ENCODE data around the gene LTBP3. TPM values are rescaled to one million over a fixed set of nuclear protein-coding genes. Genes with fewer than 3 reads are reported as not detected.

LTBP3 gene
- total and polyA plus RNA-seq, 2 of the 13 experiments (the other 11 are each of a cell fraction or from before 2014, with no cell fraction given): 12.2 to 68.1 TPM

DNA sequence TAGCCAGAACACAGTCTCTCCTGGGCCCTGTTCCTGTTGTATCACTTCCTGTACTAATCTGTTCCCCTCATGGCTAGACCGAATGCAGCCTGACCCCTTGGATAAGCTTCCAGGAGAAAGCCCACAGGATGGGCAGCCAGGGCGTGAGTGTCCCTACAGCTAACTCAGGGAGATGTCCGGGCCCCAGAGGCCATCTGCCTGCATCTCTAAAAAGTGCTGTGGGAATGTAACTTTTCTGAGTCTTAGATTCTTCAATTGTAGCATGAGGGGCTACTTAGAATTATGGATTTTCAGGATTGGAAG lies 67.0 kb downstream of the LTBP3 start:
- no peak overlapping the region for H2AFZ ChIP-seq (ENCODE audit: low read length)
- no peaks in the 10 kb centered on the region for H3K9me3 ChIP-seq (ENCODE audit: low read length)
- DNase-seq (ENCODE audit: low spot score): no peak
- in situ Hi-C loops (cut with HindIII; ENCODE audit: extremely low pct_ligation_motif_present, low pct_unique_long_range_greater_than_20kb): no loop called here
- H3K36me3 ChIP-seq (replicated peaks in 1 of 2; ENCODE audit: control insufficient read depth in 1 of 2, insufficient read depth in 2 of 2, low read length in 2 of 2): no peaks in the 10 kb centered on the region
- H3K4me3 ChIP-seq (replicated peaks in 1 of 3; ENCODE audit: insufficient read depth in 1 of 3, low read depth in 2 of 3, low read length in 3 of 3): peak overlapping the region in 1 of 3 experiments; percentile 55; a peak in 1 of 6 replicates
- H3K27ac ChIP-seq (ENCODE audit: extremely low read length, insufficient read depth, low read length): peak overlapping the region; percentile 6
- H3K9ac ChIP-seq (ENCODE audit: insufficient read depth, low read depth, low read length): peak overlapping the region; percentile 36; the same call in 1 of the 2 replicates
- 60% methylated on average over 1 of the region's 3 CpGs for WGBS (ENCODE audit: low lambda C conversion rate)
- BruUV-seq (replicated peaks): no TSS peak
- no peaks in the 10 kb centered on the region for H4K20me1 ChIP-seq (ENCODE audit: insufficient read depth, low read length)
- CTCF ChIA-PET (ENCODE audit: low intra/inter-chr PET ratio, low total read pairs): no interaction called here
- POLR2A ChIA-PET: interaction anchor here (1.2 to 27.3 kb wide), 9 partner anchors 12 to 157 kb away, joined by 3 to 1590 read pairs (median 13); partner anchors contain the start of genes DPF2, MALAT1 and NEAT1
- peak overlapping the region; percentile 86 for H3K4me2 ChIP-seq (ENCODE audit: low read depth, low read length)
- H3K4me1 ChIP-seq (ENCODE audit: insufficient read depth, low read length): peaks cover 92% of the 10 kb centered on the region
- intact Hi-C loops (cut with micrococcal nuclease; ENCODE audit: unreplicated experiment): no loop called here
- no peaks in the 10 kb centered on the region for H3K27me3 ChIP-seq (ENCODE audit: control insufficient read depth in 1 of 2, insufficient read depth in 2 of 2, low read length in 2 of 2)
- no peak for ATAC-seq
- peaks cover 2% of the 10 kb centered on the region for H3K79me2 ChIP-seq (ENCODE audit: insufficient read depth, low read length)
- no peak for FAIRE-seq
- TF ChIP-seq, protein P1, sequence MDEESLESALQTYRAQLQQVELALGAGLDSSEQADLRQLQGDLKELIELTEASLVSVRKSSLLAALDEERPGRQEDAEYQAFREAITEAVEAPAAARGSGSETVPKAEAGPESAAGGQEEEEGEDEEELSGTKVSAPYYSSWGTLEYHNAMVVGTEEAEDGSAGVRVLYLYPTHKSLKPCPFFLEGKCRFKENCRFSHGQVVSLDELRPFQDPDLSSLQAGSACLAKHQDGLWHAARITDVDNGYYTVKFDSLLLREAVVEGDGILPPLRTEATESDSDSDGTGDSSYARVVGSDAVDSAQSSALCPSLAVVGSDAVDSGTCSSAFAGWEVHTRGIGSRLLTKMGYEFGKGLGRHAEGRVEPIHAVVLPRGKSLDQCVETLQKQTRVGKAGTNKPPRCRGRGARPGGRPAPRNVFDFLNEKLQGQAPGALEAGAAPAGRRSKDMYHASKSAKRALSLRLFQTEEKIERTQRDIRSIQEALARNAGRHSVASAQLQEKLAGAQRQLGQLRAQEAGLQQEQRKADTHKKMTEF (CRISPR knock-in tag; IDR thresholded peaks at IDR 0.05): no peak
- TF ChIP-seq SMARCC2 (IDR thresholded peaks at IDR 0.05) (no peak), HNRNPK (IDR thresholded peaks at IDR 0.05; ENCODE audit: low read depth, low read length, poor library complexity, severe bottlenecking) (no peak), PHF8 (CRISPR knock-in tag; IDR thresholded peaks at IDR 0.05) (no peak), MED8 (CRISPR knock-in tag; IDR thresholded peaks at IDR 0.05; ENCODE audit: insufficient replicate concordance) (no peak), ZNF839 (CRISPR knock-in tag; IDR thresholded peaks at IDR 0.05; ENCODE audit: borderline replicate concordance) (no peak), EED (CRISPR knock-in tag; IDR thresholded peaks at IDR 0.05) (no peak), ZNF274 (CRISPR knock-in tag; IDR thresholded peaks at IDR 0.05) (0 out of 2 replicates have a peak, but pooled peaks have one; percentile 3), GATAD2A (CRISPR knock-in tag; IDR thresholded peaks at IDR 0.05) (no peak), KLF16 (CRISPR knock-in tag; IDR thresholded peaks at IDR 0.05) (0 out of 4 replicates have a peak, but pooled peaks of 1 of the 2 experiments have one; percentile 2), ZNF337 (CRISPR knock-in tag; IDR thresholded peaks at IDR 0.05; ENCODE audit: borderline replicate concordance, low read depth) (0 out of 2 replicates have a peak, but pooled peaks have one; percentile 28), ZNF883 (CRISPR knock-in tag; IDR thresholded peaks at IDR 0.05; ENCODE audit: not compliant biosample characterization) (no peak), ZNF589 (CRISPR knock-in tag; conservative IDR thresholded peaks at IDR 0.05) (no peak), ZIK1 (CRISPR knock-in tag; IDR thresholded peaks at IDR 0.05; ENCODE audit: borderline replicate concordance, low read depth) (no peak), KAT2B (IDR thresholded peaks at IDR 0.05; ENCODE audit: borderline replicate concordance, low read depth, low read length) (no peak), SNAPC2 (CRISPR knock-in tag; IDR thresholded peaks at IDR 0.05) (no peak), ZNF430 (CRISPR knock-in tag; IDR thresholded peaks at IDR 0.05) (no peak)
- TF ChIP-seq, protein P2, sequence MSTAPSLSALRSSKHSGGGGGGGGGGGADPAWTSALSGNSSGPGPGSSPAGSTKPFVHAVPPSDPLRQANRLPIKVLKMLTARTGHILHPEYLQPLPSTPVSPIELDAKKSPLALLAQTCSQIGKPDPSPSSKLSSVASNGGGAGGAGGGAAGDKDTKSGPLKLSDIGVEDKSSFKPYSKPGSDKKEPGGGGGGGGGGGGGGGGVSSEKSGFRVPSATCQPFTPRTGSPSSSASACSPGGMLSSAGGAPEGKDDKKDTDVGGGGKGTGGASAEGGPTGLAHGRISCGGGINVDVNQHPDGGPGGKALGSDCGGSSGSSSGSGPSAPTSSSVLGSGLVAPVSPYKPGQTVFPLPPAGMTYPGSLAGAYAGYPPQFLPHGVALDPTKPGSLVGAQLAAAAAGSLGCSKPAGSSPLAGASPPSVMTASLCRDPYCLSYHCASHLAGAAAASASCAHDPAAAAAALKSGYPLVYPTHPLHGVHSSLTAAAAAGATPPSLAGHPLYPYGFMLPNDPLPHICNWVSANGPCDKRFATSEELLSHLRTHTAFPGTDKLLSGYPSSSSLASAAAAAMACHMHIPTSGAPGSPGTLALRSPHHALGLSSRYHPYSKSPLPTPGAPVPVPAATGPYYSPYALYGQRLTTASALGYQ (CRISPR knock-in tag; IDR thresholded peaks at IDR 0.05): no peak
- TF ChIP-seq, protein P3, sequence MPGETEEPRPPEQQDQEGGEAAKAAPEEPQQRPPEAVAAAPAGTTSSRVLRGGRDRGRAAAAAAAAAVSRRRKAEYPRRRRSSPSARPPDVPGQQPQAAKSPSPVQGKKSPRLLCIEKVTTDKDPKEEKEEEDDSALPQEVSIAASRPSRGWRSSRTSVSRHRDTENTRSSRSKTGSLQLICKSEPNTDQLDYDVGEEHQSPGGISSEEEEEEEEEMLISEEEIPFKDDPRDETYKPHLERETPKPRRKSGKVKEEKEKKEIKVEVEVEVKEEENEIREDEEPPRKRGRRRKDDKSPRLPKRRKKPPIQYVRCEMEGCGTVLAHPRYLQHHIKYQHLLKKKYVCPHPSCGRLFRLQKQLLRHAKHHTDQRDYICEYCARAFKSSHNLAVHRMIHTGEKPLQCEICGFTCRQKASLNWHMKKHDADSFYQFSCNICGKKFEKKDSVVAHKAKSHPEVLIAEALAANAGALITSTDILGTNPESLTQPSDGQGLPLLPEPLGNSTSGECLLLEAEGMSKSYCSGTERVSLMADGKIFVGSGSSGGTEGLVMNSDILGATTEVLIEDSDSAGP (CRISPR knock-in tag; IDR thresholded peaks at IDR 0.05; ENCODE audit: borderline replicate concordance): no peak
- TF ChIP-seq, protein P4, sequence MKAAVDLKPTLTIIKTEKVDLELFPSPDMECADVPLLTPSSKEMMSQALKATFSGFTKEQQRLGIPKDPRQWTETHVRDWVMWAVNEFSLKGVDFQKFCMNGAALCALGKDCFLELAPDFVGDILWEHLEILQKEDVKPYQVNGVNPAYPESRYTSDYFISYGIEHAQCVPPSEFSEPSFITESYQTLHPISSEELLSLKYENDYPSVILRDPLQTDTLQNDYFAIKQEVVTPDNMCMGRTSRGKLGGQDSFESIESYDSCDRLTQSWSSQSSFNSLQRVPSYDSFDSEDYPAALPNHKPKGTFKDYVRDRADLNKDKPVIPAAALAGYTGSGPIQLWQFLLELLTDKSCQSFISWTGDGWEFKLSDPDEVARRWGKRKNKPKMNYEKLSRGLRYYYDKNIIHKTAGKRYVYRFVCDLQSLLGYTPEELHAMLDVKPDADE (CRISPR knock-in tag; IDR thresholded peaks at IDR 0.05): no peak
